GM19455 (cell line): ENCODE measurements around the gene CDH19.

Experiments used
- ATAC-seq: cut with Tn5 transposase; IDR thresholded peaks from one replicate; pipeline ENCODE4 v1.9.1; 2021; ENCODE audit not compliant: unreplicated experiment

Gene CDH19, protein sequence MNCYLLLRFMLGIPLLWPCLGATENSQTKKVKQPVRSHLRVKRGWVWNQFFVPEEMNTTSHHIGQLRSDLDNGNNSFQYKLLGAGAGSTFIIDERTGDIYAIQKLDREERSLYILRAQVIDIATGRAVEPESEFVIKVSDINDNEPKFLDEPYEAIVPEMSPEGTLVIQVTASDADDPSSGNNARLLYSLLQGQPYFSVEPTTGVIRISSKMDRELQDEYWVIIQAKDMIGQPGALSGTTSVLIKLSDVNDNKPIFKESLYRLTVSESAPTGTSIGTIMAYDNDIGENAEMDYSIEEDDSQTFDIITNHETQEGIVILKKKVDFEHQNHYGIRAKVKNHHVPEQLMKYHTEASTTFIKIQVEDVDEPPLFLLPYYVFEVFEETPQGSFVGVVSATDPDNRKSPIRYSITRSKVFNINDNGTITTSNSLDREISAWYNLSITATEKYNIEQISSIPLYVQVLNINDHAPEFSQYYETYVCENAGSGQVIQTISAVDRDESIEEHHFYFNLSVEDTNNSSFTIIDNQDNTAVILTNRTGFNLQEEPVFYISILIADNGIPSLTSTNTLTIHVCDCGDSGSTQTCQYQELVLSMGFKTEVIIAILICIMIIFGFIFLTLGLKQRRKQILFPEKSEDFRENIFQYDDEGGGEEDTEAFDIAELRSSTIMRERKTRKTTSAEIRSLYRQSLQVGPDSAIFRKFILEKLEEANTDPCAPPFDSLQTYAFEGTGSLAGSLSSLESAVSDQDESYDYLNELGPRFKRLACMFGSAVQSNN

DNA sequence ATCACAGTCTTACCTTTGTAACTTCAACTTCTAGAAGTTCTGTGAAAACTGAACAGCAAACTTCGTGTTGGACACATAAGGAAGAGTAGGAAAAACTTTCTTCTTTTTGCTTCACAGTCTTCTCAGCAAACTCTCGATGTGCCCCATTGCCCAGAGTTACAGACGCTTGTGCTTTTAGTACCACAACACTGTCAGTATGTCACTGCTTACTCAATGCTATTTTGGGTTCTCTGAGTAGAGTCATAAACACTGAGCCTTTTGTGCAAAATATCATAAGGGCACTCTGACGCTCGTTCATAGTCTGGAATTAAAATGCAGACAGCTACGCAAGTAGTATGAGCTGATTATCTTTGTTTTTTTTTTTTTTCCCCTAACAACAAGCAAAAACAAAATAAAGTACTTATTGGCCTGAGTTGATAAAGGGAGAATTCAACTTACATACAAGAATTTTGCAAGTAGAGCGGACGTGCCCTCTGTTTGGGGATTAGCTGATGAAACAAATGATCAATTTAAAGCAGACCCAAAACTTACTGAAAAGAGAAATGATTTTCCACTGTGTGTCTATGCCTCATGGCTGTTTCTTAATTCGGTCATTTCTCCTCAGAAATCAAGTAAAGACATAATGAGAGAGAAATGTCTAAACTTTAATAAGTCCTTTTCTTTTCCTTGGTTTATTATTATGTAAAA is at the start of gene CDH19:
CDH19 (minus strand) TSS at position 150 of the 687 bp plus-strand sequence. CDS start 31,886 bp downstream, outside the sequence.
- no peak for ATAC-seq

DNA sequence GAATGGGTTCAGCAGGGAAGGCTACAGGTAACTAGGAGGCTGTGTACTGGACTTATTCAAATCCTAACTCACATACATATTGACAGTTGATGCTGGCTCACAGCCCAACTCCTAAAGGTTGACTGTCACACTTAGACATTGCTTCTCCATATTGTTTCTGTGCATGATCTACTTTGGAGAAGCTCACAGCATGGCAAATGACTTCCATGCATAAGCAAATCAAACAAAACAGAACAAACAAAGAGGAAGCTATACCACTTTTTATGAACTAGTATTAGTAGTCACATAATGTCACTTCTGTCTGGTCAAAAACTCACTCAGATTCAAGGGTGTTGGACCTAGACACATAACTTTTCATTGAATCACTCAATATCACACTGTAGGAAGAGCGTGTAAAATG is 43.8 kb upstream of the CDH19 start:
- ATAC-seq = no peak

DNA sequence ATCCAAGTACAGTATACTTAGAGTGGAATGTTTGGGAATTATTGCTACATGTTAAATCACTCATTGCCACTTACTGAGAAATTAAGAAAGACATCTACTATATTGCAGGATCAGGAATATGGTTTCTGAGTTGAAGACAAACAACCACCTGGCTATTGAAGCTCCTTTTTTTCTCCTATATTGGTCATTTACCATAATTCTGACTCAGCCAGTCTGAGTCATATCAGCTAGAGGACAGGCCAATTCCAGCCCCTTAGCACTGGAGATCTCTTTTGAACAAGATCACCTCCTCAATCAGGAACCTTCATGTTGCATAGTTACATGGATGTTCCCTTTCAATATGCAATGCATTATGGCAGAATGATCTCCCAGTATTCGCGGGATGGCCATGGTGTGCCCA is 42.7 kb upstream of the CDH19 start:
- no peak for ATAC-seq

DNA sequence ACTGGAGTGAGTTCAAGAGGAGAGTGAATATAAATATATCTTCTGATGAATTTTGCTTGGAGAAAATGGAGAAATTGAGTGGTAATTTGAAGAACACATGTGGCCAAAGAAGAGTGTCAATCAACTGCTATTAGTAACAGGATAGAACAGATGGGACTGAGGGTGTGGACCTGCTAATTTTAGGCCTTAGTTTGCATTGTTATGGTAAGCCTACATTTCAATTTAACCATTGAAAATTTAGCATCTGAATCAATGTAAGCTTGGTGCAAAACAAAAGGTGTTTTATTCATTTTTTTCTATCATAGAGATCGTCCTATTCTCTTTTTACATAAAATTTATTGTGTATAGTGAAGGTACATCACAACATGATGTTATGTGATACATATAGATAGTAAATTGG is 42.1 kb upstream of the CDH19 start:
- no peak for ATAC-seq

DNA sequence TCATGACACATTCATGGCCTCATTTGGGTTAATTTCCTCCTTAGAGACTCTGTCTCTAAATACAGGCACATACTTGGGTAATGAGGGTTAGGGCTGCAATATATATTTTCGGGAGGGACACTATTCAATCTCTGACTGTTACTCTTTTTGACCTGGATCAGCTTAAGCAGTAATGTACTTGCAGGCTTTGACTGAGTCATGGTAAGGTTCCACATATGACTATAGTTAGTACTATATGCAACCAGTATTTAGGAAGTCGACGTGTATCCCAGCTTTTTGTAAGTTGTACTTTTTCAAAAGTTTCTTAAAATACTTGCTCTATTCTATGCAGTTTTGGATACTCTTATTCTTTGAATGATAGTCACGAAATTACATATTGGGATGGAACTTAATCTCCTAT is 37.2 kb upstream of the CDH19 start:
- no peak for ATAC-seq

DNA sequence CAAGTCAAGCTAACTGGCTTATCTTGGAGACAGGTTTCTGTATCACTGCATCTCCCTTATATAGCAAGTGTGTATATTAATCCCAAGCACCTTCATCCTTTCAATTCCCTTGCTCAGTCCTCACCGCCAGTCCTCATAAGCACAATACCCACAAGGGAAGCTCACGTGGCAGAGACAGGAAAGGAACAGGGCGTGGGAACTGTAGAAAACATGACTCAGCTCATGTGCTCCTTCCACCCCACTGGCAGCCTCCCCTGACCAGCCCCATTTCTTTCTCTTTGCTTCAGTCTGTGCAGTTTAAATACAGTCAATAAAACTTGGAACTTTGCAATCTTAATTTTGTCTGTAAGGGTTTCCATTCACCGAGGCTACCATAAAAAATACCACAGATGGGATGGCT is 36.5 kb upstream of the CDH19 start:
- ATAC-seq = no peak

DNA sequence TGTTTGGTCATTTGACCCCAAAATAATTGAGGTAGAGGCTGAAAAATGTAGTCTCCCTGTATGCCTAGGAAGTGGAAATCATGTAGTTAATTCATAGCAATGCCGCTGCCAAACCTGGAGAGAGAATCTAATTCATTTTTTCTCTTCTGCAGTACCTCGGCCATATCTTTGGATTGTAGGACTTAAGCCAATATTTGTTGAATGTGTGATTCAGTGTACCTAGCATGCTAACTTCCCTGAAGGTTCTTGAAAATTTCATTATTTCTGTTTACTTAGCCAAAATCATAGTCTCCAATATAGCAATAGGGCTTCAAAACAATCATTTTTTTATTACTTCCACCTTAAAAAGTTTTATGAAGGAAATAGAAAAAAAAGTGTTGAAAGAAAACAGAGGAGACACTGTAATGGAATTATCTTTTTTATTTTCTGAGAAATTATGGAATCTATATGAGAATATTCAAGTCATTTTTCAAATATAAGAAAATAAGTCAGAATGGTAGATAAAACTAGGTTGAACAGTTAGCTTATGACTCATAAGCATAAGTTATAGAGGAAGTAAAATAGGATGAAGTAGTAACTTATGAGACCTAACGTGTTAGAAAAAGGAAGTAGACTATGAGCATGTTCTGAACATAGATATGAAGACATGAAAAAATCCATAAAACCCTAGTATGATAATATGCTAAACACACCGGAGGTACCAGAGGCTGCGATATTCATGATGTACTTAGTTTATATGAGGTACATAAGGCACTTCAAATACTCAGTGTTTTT is 35.2 kb upstream of the CDH19 start:
- ATAC-seq = no peak

DNA sequence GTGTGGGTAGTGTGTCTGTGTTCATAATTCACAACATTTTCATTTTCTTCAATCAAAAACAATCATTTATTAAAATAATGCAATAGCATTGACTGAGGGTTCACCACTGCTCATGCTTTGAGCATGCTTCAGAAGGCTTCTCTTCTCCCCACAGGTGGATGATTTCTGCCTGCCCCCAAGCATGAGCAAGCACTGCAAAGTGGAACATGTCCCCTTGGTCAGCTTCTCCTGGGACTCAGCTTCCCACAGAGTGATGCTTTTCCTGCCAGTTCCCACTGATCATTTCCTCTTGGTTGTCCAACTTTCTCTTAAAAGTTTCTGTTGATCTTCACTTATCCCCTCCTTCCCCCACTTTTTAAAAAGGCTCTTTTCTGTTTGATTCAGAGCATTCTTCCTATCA is 31.5 kb upstream of the CDH19 start:
- no peak for ATAC-seq

DNA sequence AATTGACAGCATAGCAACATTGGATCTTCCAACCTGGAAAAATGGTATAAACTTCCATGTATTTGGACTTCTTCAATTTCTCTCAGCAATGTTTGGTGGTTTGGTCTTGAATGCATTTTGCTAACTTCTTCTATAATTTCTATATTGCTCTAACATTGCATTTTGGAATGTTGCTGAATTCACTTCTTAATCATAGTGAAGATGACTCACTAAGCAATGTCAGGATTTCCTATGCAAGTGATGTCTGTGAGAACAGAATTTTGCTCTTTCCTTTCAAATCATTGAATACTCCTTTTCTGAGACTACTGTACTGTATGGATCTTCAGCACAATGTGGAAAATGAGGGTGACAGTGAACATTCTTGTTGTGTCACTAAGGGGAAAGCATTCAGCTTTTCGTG is 28.9 kb upstream of the CDH19 start:
- ATAC-seq = no peak

DNA sequence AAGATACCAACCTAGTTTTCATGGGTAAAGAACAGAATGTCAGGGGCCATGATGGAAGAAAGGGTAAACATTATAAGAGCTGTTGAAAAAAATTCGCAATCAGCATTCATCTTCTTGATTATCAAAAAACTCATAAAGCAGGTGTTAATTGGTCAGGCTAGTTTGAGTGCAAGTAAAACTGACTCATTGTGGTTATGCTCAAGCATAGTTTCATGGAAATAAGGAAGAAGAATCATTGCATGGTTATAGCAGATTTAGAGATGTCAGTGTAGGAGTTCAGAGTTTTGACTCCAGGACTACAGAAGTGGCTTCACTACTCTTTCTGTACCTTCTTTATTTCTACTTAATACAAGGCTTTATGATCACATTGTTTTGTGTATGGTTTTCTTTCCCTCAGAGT is 26.9 kb upstream of the CDH19 start:
- no peak for ATAC-seq

DNA sequence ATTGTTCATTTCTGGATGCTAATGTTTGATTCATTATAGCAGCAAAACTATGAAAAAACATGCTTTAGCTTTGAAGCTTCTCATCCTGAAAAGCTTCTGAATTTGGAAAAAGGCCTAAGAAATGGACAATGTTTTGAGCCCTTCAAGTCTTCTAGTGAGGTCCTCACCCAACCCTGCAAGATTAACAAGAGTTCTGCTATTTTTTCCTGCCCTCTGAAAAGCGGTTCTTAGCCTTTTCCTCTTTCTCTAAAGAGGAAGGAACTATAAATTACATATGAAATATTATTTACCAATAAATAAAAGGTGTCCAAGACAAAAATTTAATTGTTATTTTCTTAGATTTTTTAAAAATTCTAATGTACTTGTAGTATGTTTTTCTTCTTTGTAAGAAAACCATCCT is 19.9 kb upstream of the CDH19 start:
- ATAC-seq = no peak

DNA sequence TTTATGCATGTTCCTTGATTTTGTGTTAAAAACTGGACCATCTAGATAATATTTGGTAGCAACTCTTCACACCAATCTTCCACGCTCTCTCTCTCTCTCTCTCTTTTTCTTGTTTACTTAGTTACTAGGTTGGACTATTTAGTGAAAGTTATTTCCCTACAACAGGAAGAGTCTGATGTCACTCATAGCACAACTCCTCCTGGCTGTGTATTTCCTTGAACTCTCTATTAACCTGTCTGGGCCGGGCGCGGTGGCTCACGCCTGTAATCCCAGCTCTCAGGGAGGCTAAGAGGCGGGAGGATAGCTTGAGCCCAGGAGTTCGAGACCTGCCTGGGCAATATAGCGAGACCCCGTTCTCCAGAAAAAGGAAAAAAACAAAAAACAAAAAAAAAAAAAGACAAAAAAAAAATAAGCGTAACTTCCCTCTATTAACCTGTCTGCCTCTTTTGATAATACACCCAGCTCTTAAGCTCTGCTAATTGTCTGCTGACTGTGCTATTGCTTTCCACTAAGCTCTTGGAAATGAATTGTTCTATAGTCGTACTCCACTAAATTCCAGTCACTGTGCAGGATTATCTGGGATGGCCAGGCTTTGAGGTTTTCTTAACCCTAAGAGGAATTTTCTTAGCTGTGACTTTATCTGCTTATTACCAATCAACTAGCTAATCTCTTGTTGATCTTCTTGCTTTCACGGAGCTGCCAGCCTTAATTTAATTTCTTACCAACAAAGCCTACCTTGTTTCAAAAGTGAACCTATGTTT is 18.1 kb upstream of the CDH19 start:
- no peak for ATAC-seq

DNA sequence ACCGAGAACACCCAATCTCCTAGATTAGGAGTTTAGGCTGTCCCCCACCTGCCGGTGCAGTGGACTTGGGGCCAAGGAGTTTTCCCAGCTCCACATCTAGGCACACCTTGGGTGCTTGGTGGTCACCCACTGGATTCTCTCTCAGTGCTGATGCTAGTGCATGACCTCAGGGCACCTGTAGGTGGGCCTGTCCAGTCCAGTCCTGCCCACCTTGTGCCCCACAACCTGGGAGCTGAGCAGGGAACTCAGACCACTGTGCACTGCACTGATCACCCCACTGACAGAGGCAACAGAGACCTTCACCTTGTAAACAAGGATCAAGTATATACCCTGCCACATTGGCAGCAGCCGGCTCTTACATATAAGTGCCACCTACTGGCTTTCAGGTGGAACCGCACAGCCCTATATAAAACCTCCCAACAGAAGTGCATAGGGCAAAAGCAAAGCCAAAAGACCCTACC is 12.7 kb upstream of the CDH19 start:
- ATAC-seq = no peak

DNA sequence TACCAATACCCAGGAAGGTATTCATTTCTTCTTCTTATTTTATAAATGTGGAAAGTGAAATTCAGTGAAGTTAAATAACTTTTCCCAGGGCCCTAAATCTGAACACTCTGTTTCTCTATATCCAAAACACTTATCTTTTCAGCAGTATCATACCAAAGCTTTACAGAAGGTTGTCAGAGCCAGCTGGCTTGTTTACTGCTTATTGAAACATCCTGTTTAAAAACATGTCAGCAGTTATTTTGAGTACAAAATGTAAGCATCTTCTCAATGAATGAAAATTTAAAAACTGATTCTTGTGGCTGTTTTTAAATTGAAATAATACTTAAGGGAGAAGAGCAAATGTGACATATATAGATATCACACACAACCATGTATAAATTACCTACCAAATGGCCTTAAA is 11.3 kb upstream of the CDH19 start:
- no peak for ATAC-seq

DNA sequence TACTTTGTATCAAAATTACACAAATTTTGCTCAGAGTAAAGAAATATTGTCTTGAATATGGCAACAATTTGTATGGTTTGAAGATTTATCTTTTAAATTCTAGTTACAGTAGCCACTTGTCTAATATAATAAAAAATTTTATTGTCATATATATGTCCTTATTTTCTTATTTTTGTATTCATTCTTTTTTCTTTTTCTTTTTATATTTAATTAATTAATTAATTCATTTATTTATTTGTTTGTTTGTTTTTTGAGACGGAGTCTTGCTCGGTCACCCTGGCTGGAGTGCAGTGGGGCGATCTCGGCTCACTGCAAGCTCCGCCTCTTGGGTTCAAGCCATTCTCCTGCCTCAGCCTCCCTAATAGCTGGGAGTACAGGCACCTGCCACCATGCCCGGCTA is 3.7 kb upstream of the CDH19 start:
- ATAC-seq = no peak

DNA sequence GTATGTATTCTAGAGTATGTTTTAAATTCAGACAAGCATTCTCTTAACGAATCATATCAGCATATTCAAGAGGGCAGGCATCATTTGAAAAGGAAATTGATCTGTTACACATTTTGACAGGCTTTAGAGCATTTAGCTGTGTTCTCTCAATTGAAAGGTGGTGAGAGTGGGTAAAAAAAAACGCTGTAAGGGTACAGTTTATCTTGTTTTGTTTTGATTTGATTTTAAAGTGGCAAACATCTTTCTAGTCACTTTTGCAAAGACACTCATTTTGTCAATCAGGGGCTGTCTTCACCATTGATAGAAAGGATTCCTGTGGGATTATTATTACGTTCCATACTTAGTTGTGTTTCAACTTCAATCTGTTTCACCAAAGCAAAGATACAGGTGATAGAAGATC is 2.2 kb downstream of the CDH19 start:
- ATAC-seq = no peak

DNA sequence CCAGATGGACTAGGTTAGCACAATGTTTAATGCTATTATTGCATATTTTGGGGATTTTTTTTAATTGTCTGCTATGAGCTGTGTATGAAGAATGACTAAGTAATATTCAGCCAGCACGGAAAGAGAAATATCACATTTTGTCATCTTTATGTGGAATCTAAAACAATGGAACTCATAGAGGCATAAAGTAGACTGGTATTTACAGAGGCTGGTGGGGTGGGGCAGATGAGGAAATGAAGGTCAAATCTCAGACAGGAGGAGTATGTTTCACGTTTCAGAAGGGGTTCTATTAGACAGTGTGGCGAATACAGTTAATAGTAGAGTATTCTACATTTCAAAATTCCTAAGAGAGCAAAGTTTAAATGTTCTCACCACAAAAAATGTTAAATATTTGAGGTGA is 4.7 kb downstream of the CDH19 start:
- ATAC-seq = no peak

DNA sequence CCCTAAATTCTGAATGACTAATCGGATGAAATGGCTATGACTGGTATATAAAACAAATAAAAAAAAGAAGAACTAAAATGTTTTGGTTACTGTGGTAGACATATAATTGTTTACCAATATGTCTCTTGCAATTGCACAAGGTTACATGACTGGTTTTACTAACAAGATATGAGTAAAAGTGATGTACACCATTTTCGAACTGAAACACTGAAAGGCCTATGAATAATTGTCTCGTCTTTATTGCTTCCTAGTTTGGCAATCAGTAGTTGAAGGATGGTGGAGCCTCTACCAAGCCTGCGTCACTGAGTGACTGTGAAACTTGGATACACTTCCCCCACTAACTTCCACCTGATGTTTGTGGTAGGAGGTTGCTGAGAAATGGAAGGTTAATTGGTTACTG is 16.5 kb downstream of the CDH19 start:
- ATAC-seq = no peak

DNA sequence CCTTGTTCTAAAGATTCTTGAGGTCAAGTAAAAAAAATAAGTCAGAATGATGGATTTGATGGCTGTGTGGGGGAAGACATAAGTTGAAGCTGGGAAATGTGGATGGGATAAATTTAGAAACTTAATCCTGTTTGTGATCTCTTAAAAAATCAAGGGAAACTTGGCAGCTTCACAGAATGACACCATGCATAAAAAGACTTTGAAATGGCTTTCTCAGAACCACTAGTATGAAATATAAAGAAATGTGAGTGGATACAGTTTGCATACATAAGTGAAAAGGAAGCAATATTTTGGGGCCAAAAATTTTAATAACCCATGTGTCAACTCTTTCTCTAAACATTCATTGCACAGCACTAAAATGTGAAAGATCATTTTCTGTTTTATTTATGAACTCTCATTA is 21.7 kb downstream of the CDH19 start:
- ATAC-seq = no peak

DNA sequence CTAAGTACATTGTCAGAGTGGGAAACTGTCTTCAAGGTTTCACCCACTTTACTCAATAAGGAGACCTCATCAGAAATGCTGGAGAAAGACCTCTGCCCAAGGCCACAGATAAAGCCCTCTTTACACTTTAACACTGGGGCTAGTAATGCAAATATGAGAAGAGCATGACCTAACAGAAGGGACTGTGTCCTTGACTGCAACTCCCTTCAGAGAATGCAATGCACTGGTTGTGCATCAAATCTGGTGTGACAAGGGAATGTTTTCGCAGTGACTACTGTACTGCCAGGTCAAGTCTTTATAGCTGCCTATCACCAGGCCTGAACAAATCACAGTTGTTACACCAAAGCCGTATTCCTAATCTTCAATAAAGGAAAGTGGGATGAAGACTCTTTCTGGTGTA is 28.6 kb downstream of the CDH19 start:
- ATAC-seq = no peak
